Stomach smooth muscle (tissue), 2 donors: Measurements from ENCODE around the gene MRPS21.
"Not testable (repeated sequence)": the region's sequence is repeated elsewhere in the genome, so short reads cannot be mapped to it uniquely, and the experiment has no call there.

Experiments used
- H3K27ac ChIP-seq: one replicate; pipeline ENCODE4 v1.7.0; 2013; ENCODE audit warnings: mild to moderate bottlenecking, low read length, inconsistent platforms
- H3K27me3 ChIP-seq, 2 donors: one replicate each; pipeline ENCODE4 v1.7.0; 2013; ENCODE audit warnings: low read length in 2 of 2; ENCODE audit not compliant: insufficient read depth in 2 of 2, control insufficient read depth in 1 of 2
- H3K36me3 ChIP-seq, 2 donors: one replicate each; pipeline ENCODE4 v1.7.0; 2013; ENCODE audit warnings: low read length in 2 of 2; ENCODE audit not compliant: control insufficient read depth in 2 of 2, insufficient read depth in 2 of 2
- H3K4me1 ChIP-seq: one replicate; pipeline ENCODE4 v1.7.0; 2013; ENCODE audit warnings: low read length; ENCODE audit not compliant: control insufficient read depth, insufficient read depth
- H3K4me3 ChIP-seq, 2 donors: one replicate each; pipeline ENCODE4 v1.7.0; 2013; ENCODE audit warnings: low read length in 2 of 2
- H3K9ac ChIP-seq, 2 donors: one replicate each; pipeline ENCODE4 v1.7.0; 2013; ENCODE audit warnings: low read length in 2 of 2, mild to moderate bottlenecking in 1 of 2
- H3K9me3 ChIP-seq, 2 donors: one replicate each; pipeline ENCODE4 v1.7.0; 2013; ENCODE audit warnings: low read length in 2 of 2; ENCODE audit not compliant: control insufficient read depth in 2 of 2
- donor health status: healthy.
- donor health status: Pancreatic carcinoma.

MRPS21 gene

GRCh38 chr1:150282558-150282958 is 11.1 kb upstream of the MRPS21 start:
- H3K9me3 ChIP-seq, result no peaks in the 10 kb centered on the region
- peaks cover 40% of the 10 kb centered on the region for H3K4me1 ChIP-seq
- H3K27ac ChIP-seq, result peak overlapping the region; percentile 99
- H3K36me3 ChIP-seq, result peaks cover 13% of the 10 kb centered on the region in 2 donors
- peak overlapping the region; percentile 66 to 88 for H3K4me3 ChIP-seq
- peak overlapping the region; percentile 74 to 91 for H3K9ac ChIP-seq
- no peaks in the 10 kb centered on the region for H3K27me3 ChIP-seq

- no peaks in the 10 kb centered on the region for H3K27me3 ChIP-seq
- H3K27ac ChIP-seq, result peak overlapping the region; percentile 99
- H3K36me3 ChIP-seq, result peaks cover 13% of the 10 kb centered on the region in 2 donors
- H3K4me3 ChIP-seq, result peak overlapping the region; percentile 66 to 88
- peaks cover 40% of the 10 kb centered on the region for H3K4me1 ChIP-seq
- H3K9ac ChIP-seq, result peak overlapping the region; percentile 74 to 91
- H3K9me3 ChIP-seq, result no peaks in the 10 kb centered on the region
These were observed 10.4 kb upstream of the MRPS21 start for GRCh38 chr1:150283260-150283659.

- H3K27ac ChIP-seq, result no peak overlapping the region
- H3K36me3 ChIP-seq, result peaks cover 15 to 18% of the 10 kb centered on the region in 2 donors
- H3K4me1 ChIP-seq, result peaks cover 12% of the 10 kb centered on the region
- no peak overlapping the region for H3K4me3 ChIP-seq
- H3K9ac ChIP-seq, result no peak overlapping the region
- H3K27me3 ChIP-seq, result no peaks in the 10 kb centered on the region
- no peaks in the 10 kb centered on the region for H3K9me3 ChIP-seq
These were observed 5.3 kb upstream of the MRPS21 start for GRCh38 chr1:150288382-150288781.

GRCh38 chr1:150288822-150289221 is 4.8 kb upstream of the MRPS21 start:
- H3K27me3 ChIP-seq, result no peaks in the 10 kb centered on the region
- no peak overlapping the region for H3K9ac ChIP-seq
- no peak overlapping the region for H3K4me3 ChIP-seq
- H3K9me3 ChIP-seq, result no peaks in the 10 kb centered on the region
- H3K27ac ChIP-seq, result no peak overlapping the region
- peaks cover 9% of the 10 kb centered on the region for H3K4me1 ChIP-seq
- peaks cover 15 to 18% of the 10 kb centered on the region in 2 donors for H3K36me3 ChIP-seq

- Histone ChIP-seq H3K9ac (no peak overlapping the region), H3K27ac (no peak overlapping the region), H3K4me3 (no peak overlapping the region), H3K36me3 (peaks cover 5 to 6% of the 10 kb centered on the region in 2 donors), H3K9me3 (no peaks in the 10 kb centered on the region), H3K27me3 (no peaks in the 10 kb centered on the region), H3K4me1 (peaks cover 10% of the 10 kb centered on the region)
These were observed 1.8 kb downstream of the MRPS21 start for GRCh38 chr1:150295476-150295875.

GRCh38 chr1:150299716-150300115 is 6.1 kb downstream of the MRPS21 start:
- H3K4me1 ChIP-seq, result peaks cover 4% of the 10 kb centered on the region
- H3K36me3 ChIP-seq, result peaks cover 10 to 11% of the 10 kb centered on the region in 2 donors
- no peak overlapping the region for H3K4me3 ChIP-seq
- no peak overlapping the region for H3K27ac ChIP-seq
- H3K9ac ChIP-seq, result no peak overlapping the region
- no peaks in the 10 kb centered on the region for H3K27me3 ChIP-seq
- H3K9me3 ChIP-seq, result no peaks in the 10 kb centered on the region

- Histone ChIP-seq H3K9me3 (no peaks in the 10 kb centered on the region), H3K4me3 (no peak overlapping the region), H3K36me3 (peaks cover 9 to 12% of the 10 kb centered on the region in 2 donors), H3K27ac (peak overlapping the region; percentile 56), H3K9ac (peak overlapping the region in 1 of 2 donors; percentile 59), H3K4me1 (peaks cover 3% of the 10 kb centered on the region), H3K27me3 (no peaks in the 10 kb centered on the region)
These were observed 8.7 kb downstream of the MRPS21 start for GRCh38 chr1:150302338-150302737.

GRCh38 chr1:150302902-150303301 is 9.2 kb downstream of the MRPS21 start:
- Histone ChIP-seq H3K4me3 (no peak overlapping the region), H3K4me1 (peaks cover 3% of the 10 kb centered on the region), H3K27ac (no peak overlapping the region), H3K36me3 (peaks cover 12 to 13% of the 10 kb centered on the region in 2 donors), H3K9ac (peak overlapping the region in 1 of 2 donors; percentile 19), H3K27me3 (no peaks in the 10 kb centered on the region), H3K9me3 (no peaks in the 10 kb centered on the region)

- not testable (repeated sequence) for H3K9ac ChIP-seq, H3K4me1 ChIP-seq
- H3K36me3 ChIP-seq, result peaks cover 11 to 12% of the 10 kb centered on the region in 2 donors
These were observed 14.9 kb downstream of the MRPS21 start for GRCh38 chr1:150308585-150308984.

GRCh38 chr1:150309758-150310508 is 16.3 kb downstream of the MRPS21 start:
- no peak overlapping the region for H3K4me3 ChIP-seq
- no peaks in the 10 kb centered on the region for H3K27me3 ChIP-seq
- no peaks in the 10 kb centered on the region for H3K4me1 ChIP-seq
- no peak overlapping the region for H3K9ac ChIP-seq
- H3K36me3 ChIP-seq, result peaks cover 11 to 12% of the 10 kb centered on the region in 2 donors
- H3K9me3 ChIP-seq, result no peaks in the 10 kb centered on the region
- no peak overlapping the region for H3K27ac ChIP-seq

More at GRCh38 chr1:150308585-150308984, 14.9 kb downstream of the MRPS21 start:
- not testable (repeated sequence) for H3K27me3 ChIP-seq, H3K27ac ChIP-seq, H3K9me3 ChIP-seq, H3K4me3 ChIP-seq

GRCh38 chr1:150311762-150312161 is 18.1 kb downstream of the MRPS21 start:
- no peak overlapping the region for H3K4me3 ChIP-seq
- H3K36me3 ChIP-seq, result peaks cover 7 to 12% of the 10 kb centered on the region in 2 donors
- H3K9ac ChIP-seq, result no peak overlapping the region
- no peaks in the 10 kb centered on the region for H3K9me3 ChIP-seq
- H3K27me3 ChIP-seq, result no peaks in the 10 kb centered on the region
- H3K4me1 ChIP-seq, result no peaks in the 10 kb centered on the region
- no peak overlapping the region for H3K27ac ChIP-seq
